ENCODE measurements around the gene ACOX2. TPM values are rescaled to one million over a fixed set of nuclear protein-coding genes. Genes with fewer than 3 reads are reported as not detected.

Gene ACOX2
- total RNA-seq, 1 experiment from 2014 or later: 14.4 TPM

GRCh38 chr3:58574106-58574505, 37.1 kb upstream of the ACOX2 start:
- no TSS peak for BruUV-seq (replicated peaks)
- no peak for DNase-seq (ENCODE audit: unreplicated experiment)
- H3K9me3 Mint-ChIP-seq (ENCODE audit: unreplicated experiment): peaks cover 7% of the 10 kb centered on the region
- H3K27ac Mint-ChIP-seq (ENCODE audit: low read depth, unreplicated experiment): no peak overlapping the region
- H3K36me3 Mint-ChIP-seq (ENCODE audit: insufficient read depth, unreplicated experiment): no peaks in the 10 kb centered on the region
- no peaks in the 10 kb centered on the region for H3K27me3 Mint-ChIP-seq (ENCODE audit: insufficient read depth, unreplicated experiment)
- intact Hi-C loops (cut with micrococcal nuclease): no loop called here
- CTCF ChIA-PET: interaction anchor here (1.3 to 16.1 kb wide), 3 partner anchors 8 to 54 kb away, joined by 4 to 358 read pairs (median 6); no protein-coding TSS in a partner anchor
- no peak overlapping the region for H3K4me3 Mint-ChIP-seq (ENCODE audit: unreplicated experiment)
- peaks cover under 1% of the 10 kb centered on the region for H3K4me1 Mint-ChIP-seq (ENCODE audit: insufficient read depth, unreplicated experiment)
- TF ChIP-seq CTCF (IDR thresholded peaks at IDR 0.05; ENCODE audit: unreplicated experiment): no peak
- POLR2A ChIA-PET: no interaction called here

GRCh38 chr3:58573640-58574039, 36.6 kb upstream of the ACOX2 start:
- Mint-ChIP-seq H3K27ac (ENCODE audit: low read depth, unreplicated experiment) (no peak overlapping the region), H3K27me3 (ENCODE audit: insufficient read depth, unreplicated experiment) (no peaks in the 10 kb centered on the region), H3K4me1 (ENCODE audit: insufficient read depth, unreplicated experiment) (peaks cover 5% of the 10 kb centered on the region), H3K9me3 (ENCODE audit: unreplicated experiment) (peaks cover 7% of the 10 kb centered on the region), H3K36me3 (ENCODE audit: insufficient read depth, unreplicated experiment) (no peaks in the 10 kb centered on the region), H3K4me3 (ENCODE audit: unreplicated experiment) (no peak overlapping the region)
- no peak for DNase-seq (ENCODE audit: unreplicated experiment)
- no peak for TF ChIP-seq CTCF (IDR thresholded peaks at IDR 0.05; ENCODE audit: unreplicated experiment)
- ChIA-PET POLR2A (no interaction called here), CTCF (interaction anchor here (1.3 to 16.1 kb wide), 3 partner anchors 12 to 110 kb away, joined by 4 to 358 read pairs (median 4); no protein-coding TSS in a partner anchor)
- no TSS peak for BruUV-seq (replicated peaks)
- intact Hi-C loops (cut with micrococcal nuclease): no loop called here

- TF ChIP-seq CTCF (IDR thresholded peaks at IDR 0.05; ENCODE audit: unreplicated experiment): no peak
- no peak for DNase-seq (ENCODE audit: unreplicated experiment)
- H3K36me3 Mint-ChIP-seq (ENCODE audit: insufficient read depth, unreplicated experiment): no peaks in the 10 kb centered on the region
- H3K27ac Mint-ChIP-seq (ENCODE audit: low read depth, unreplicated experiment): no peak overlapping the region
- BruUV-seq (replicated peaks): no TSS peak
- H3K9me3 Mint-ChIP-seq (ENCODE audit: unreplicated experiment): peaks cover 7% of the 10 kb centered on the region
- ChIA-PET CTCF (interaction anchor here (1.5 to 16.1 kb wide), 2 partner anchors 55 to 109 kb away, joined by 4 to 358 read pairs; no protein-coding TSS in a partner anchor), POLR2A (no interaction called here)
- peaks cover 5% of the 10 kb centered on the region for H3K4me1 Mint-ChIP-seq (ENCODE audit: insufficient read depth, unreplicated experiment)
- H3K4me3 Mint-ChIP-seq (ENCODE audit: unreplicated experiment): no peak overlapping the region
- no peaks in the 10 kb centered on the region for H3K27me3 Mint-ChIP-seq (ENCODE audit: insufficient read depth, unreplicated experiment)
- intact Hi-C loops (cut with micrococcal nuclease): no loop called here
Observed at GRCh38 chr3:58572634-58573230, 35.7 kb upstream of the ACOX2 start.

GRCh38 chr3:58572013-58572633, 35.1 kb upstream of the ACOX2 start:
- Mint-ChIP-seq H3K4me3 (ENCODE audit: unreplicated experiment) (no peak overlapping the region), H3K36me3 (ENCODE audit: insufficient read depth, unreplicated experiment) (no peaks in the 10 kb centered on the region), H3K4me1 (ENCODE audit: insufficient read depth, unreplicated experiment) (peaks cover 5% of the 10 kb centered on the region), H3K27me3 (ENCODE audit: insufficient read depth, unreplicated experiment) (no peaks in the 10 kb centered on the region), H3K27ac (ENCODE audit: low read depth, unreplicated experiment) (no peak overlapping the region), H3K9me3 (ENCODE audit: unreplicated experiment) (peaks cover 7% of the 10 kb centered on the region)
- POLR2A ChIA-PET: no interaction called here
- CTCF ChIA-PET: interaction anchor here (0.6 to 16.1 kb wide), 4 partner anchors 12 to 108 kb away, joined by 3 to 358 read pairs (median 4); no protein-coding TSS in a partner anchor
- TF ChIP-seq CTCF (IDR thresholded peaks at IDR 0.05; ENCODE audit: unreplicated experiment): no peak
- DNase-seq (ENCODE audit: unreplicated experiment): no peak
- intact Hi-C loops (cut with micrococcal nuclease): no loop called here
- BruUV-seq (replicated peaks): no TSS peak

All from MCF 10A (cell line).